ENCODE results near the gene PHLDB2. TPM values are rescaled to one million over a fixed set of nuclear protein-coding genes. Genes with fewer than 3 reads are reported as not detected.

Gene PHLDB2
- total RNA-seq, 5 donors from 2014 or later (not counting 1 experiment from before 2014, with no cell fraction given) = 2.0 to 12.1 (median 3.9) TPM

- H3K4me3 ChIP-seq (ENCODE audit: control insufficient read depth in 1 of 2, extremely low read depth in 1 of 2, low read length in 1 of 2) = no peak overlapping the region
- ATAC-seq (replicated peaks in 1 of 4) (no peak), DNase-seq (no peak)
- H3K36me3 Mint-ChIP-seq = peaks cover 32% of the 10 kb centered on the region
- H3K4me1 ChIP-seq (ENCODE audit: control insufficient read depth in 1 of 2, extremely low read depth in 1 of 2, insufficient read depth in 2 of 2, low read length in 2 of 2) = peaks cover 0 to 13% of the 10 kb centered on the region in 2 experiments
- H3K36me3 ChIP-seq (ENCODE audit: control insufficient read depth in 2 of 2, extremely low read depth in 1 of 2, insufficient read depth in 1 of 2, low read length in 1 of 2) = peaks cover 0 to 36% of the 10 kb centered on the region in 2 donors
- ChIA-PET POLR2A (no interaction called here), CTCF (interaction anchor here (0.6 to 1.3 kb wide), 3 partner anchors 13 to 163 kb away, joined by 3 to 5 read pairs (median 3); no protein-coding TSS in a partner anchor)
- no peaks in the 10 kb centered on the region for H3K27me3 Mint-ChIP-seq
- H3K4me3 Mint-ChIP-seq = no peak overlapping the region
- H3K27me3 ChIP-seq (replicated peaks in 1 of 2; ENCODE audit: control insufficient read depth in 2 of 2, extremely low read depth in 1 of 2, insufficient read depth in 2 of 2, low read length in 1 of 2) = no peaks in the 10 kb centered on the region
- H3K27ac Mint-ChIP-seq = peak overlapping the region; percentile 5 to 59
- WGBS (ENCODE audit: insufficient coverage) = no CpG with 5 or more reads among the region's 3 CpGs
- H3K27ac ChIP-seq (ENCODE audit: low read length) = no peak overlapping the region
- H3K9me3 ChIP-seq = no peaks in the 10 kb centered on the region
- H3K4me1 Mint-ChIP-seq = peaks cover 50 to 56% (median 56%) of the 10 kb centered on the region in 3 donors
- H3K9me3 Mint-ChIP-seq = no peaks in the 10 kb centered on the region
Observed at GRCh38 chr3:111986800-111987199, 127.7 kb downstream of the PHLDB2 start.

DNA sequence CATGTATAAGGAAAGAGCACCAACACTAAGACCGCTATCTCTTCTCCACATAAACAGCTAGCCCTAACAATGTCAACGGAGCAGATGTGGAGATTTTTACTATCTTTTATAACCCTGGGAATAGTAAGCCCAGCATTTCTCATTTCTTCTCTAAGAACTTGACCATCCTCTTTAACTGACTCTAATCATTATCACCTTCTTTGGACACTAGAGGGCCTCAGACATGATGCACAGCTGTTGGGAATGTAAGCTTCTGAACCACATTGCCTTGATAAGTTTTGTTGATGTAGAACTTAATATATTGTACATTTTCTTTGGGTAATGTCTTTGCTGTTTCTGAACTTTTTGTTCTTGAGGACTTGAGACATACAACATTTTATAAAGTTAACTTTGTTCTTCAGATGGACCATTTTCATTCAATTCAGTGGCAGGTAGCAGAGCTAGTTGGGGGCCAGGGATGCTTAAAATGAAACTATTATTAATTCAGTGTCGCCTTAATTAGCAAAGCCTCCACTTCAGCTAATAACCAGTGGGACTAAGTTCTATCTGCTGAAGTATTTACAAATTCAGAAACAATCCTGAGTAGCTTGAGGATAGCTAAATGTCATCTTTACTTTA lies 130.1 kb downstream of the PHLDB2 start:
- CTCF ChIA-PET = interaction anchor here (0.6 to 2.9 kb wide), 26 partner anchors 10 to 1124 kb away, joined by 3 to 44 read pairs (median 4); partner anchors contain the start of genes ABHD10 (in 2 of the 2) and TAGLN3 (in 1 of the 2)
- no peaks in the 10 kb centered on the region for H3K27me3 ChIP-seq (replicated peaks in 1 of 2; ENCODE audit: control insufficient read depth in 2 of 2, extremely low read depth in 1 of 2, insufficient read depth in 2 of 2, low read length in 1 of 2)
- H3K4me1 ChIP-seq (ENCODE audit: control insufficient read depth in 1 of 2, extremely low read depth in 1 of 2, insufficient read depth in 2 of 2, low read length in 2 of 2) = peaks cover 0 to 9% of the 10 kb centered on the region in 2 experiments
- POLR2A ChIA-PET = interaction anchor here in 1 of 2 donors (0.7 to 2.0 kb wide), 2 partner anchors 10 to 14 kb away, joined by 3 to 11 read pairs; partner anchors contain the start of gene ABHD10
- peaks cover 0 to 36% of the 10 kb centered on the region in 2 donors for H3K36me3 ChIP-seq (ENCODE audit: control insufficient read depth in 2 of 2, extremely low read depth in 1 of 2, insufficient read depth in 1 of 2, low read length in 1 of 2)
- H3K4me1 Mint-ChIP-seq = peaks cover 31 to 36% (median 33%) of the 10 kb centered on the region in 3 donors
- ATAC-seq (replicated peaks in 1 of 4) = peak; percentile 57 to 79 (median 72)
- H3K4me3 Mint-ChIP-seq = no peak overlapping the region
- H3K4me3 ChIP-seq (ENCODE audit: control insufficient read depth in 1 of 2, extremely low read depth in 1 of 2, low read length in 1 of 2) = no peak overlapping the region
- no peaks in the 10 kb centered on the region for H3K9me3 Mint-ChIP-seq
- no peak overlapping the region for H3K27ac ChIP-seq (ENCODE audit: low read length)
- WGBS (ENCODE audit: insufficient coverage) = no CpG with 5 or more reads among the region's 3 CpGs
- H3K36me3 Mint-ChIP-seq = peaks cover 45% of the 10 kb centered on the region
- H3K27me3 Mint-ChIP-seq = no peaks in the 10 kb centered on the region
- peak in 1 of 35 experiments; percentile 61 for DNase-seq
- no peaks in the 10 kb centered on the region for H3K9me3 ChIP-seq
- H3K27ac Mint-ChIP-seq = no peak overlapping the region

DNA sequence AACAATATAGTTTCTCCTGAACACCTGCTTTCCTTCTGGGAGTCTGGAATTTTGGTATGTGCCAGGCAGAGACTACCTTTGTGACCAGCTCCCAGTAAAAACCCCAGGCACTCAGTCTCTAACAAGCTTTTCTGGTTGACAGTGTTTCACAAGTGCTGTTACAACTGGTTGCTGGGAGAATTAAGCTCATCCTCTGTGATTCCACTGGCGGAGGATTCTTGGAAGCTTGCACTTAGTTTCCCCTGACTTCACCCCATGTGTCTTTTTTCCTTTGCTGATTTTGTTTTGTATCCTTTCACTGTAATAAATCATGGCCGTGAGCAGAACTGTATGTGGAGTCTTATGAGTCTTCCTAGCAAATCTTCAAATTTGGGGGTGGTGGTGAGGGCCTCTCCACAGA lies 134.0 kb downstream of the PHLDB2 start:
- Mint-ChIP-seq H3K36me3 (peaks cover 29% of the 10 kb centered on the region), H3K4me1 (peaks cover 8 to 9% (median 9%) of the 10 kb centered on the region in 3 donors), H3K27ac (no peak overlapping the region), H3K27me3 (peaks cover 0 to 4% of the 10 kb centered on the region in 2 donors), H3K4me3 (no peak overlapping the region), H3K9me3 (no peaks in the 10 kb centered on the region)
- WGBS (ENCODE audit: insufficient coverage) = no CpG with 5 or more reads among the region's 2 CpGs
- DNase-seq = no peak
- Histone ChIP-seq H3K4me3 (ENCODE audit: control insufficient read depth in 1 of 2, extremely low read depth in 1 of 2, low read length in 1 of 2) (no peak overlapping the region), H3K4me1 (ENCODE audit: control insufficient read depth in 1 of 2, extremely low read depth in 1 of 2, insufficient read depth in 2 of 2, low read length in 2 of 2) (peaks cover 0 to 3% of the 10 kb centered on the region in 2 experiments), H3K36me3 (ENCODE audit: control insufficient read depth in 2 of 2, extremely low read depth in 1 of 2, insufficient read depth in 1 of 2, low read length in 1 of 2) (peaks cover 0 to 23% of the 10 kb centered on the region in 2 donors), H3K9me3 (no peaks in the 10 kb centered on the region), H3K27ac (ENCODE audit: low read length) (no peak overlapping the region), H3K27me3 (replicated peaks in 1 of 2; ENCODE audit: control insufficient read depth in 2 of 2, extremely low read depth in 1 of 2, insufficient read depth in 2 of 2, low read length in 1 of 2) (no peaks in the 10 kb centered on the region)
- ChIA-PET POLR2A (no interaction called here), CTCF (interaction anchor here (0.6 to 1.9 kb wide), 6 partner anchors 20 to 278 kb away, joined by 3 to 10 read pairs (median 3); no protein-coding TSS in a partner anchor)
- ATAC-seq (replicated peaks in 1 of 4) = no peak

- ATAC-seq (replicated peaks in 1 of 4) = peak; percentile 28 to 62 (median 36)
- Histone ChIP-seq H3K36me3 (ENCODE audit: control insufficient read depth in 2 of 2, extremely low read depth in 1 of 2, insufficient read depth in 1 of 2, low read length in 1 of 2) (no peaks in the 10 kb centered on the region), H3K27ac (ENCODE audit: low read length) (no peak within 1 kb of the TSS), H3K27me3 (replicated peaks in 1 of 2; ENCODE audit: control insufficient read depth in 2 of 2, extremely low read depth in 1 of 2, insufficient read depth in 2 of 2, low read length in 1 of 2) (peaks cover 0 to 10% of the 10 kb centered on the region in 2 experiments), H3K4me3 (ENCODE audit: control insufficient read depth in 1 of 2, extremely low read depth in 1 of 2, low read length in 1 of 2) (peak within 1 kb of the TSS in 1 of 2 donors; percentile 80), H3K9me3 (no peaks in the 10 kb centered on the region), H3K4me1 (ENCODE audit: control insufficient read depth in 1 of 2, extremely low read depth in 1 of 2, insufficient read depth in 2 of 2, low read length in 2 of 2) (peaks cover 21 to 29% of the 10 kb centered on the region in 2 experiments)
- peak within 1 kb of the TSS; percentile 69 to 77 (median 72) for H3K4me3 Mint-ChIP-seq
- 39% methylated on average over 14 of the region's 30 CpGs for WGBS (ENCODE audit: insufficient coverage)
- H3K9me3 Mint-ChIP-seq = no peaks in the 10 kb centered on the region
- H3K27ac Mint-ChIP-seq = no peak within 1 kb of the TSS
- peak in 2 of 35 experiments; percentile 0 to 19 for DNase-seq
- ChIA-PET POLR2A (interaction anchor here in 1 of 2 donors (0.5 kb wide), 1 partner anchor 356 kb away, joined by 3 read pairs; no protein-coding TSS in a partner anchor), CTCF (interaction anchor here in 1 of 2 donors (0.5 to 3.2 kb wide), 5 partner anchors 9 to 17 kb away, joined by 3 to 11 read pairs (median 4); no protein-coding TSS in a partner anchor)
- peaks cover 1 to 4% of the 10 kb centered on the region in 2 donors for H3K27me3 Mint-ChIP-seq
- no peaks in the 10 kb centered on the region for H3K36me3 Mint-ChIP-seq
- peaks cover 28 to 35% (median 34%) of the 10 kb centered on the region in 3 donors for H3K4me1 Mint-ChIP-seq
Observed at GRCh38 chr3:111998636-111999483, 139.8 kb downstream of the PHLDB2 start, which contains the start of gene TAGLN3. Gene TAGLN3, plus strand, starts transcription at chr3:111998922. Its CDS starts 501 bp downstream, at chr3:111999423.

- no peaks in the 10 kb centered on the region for H3K9me3 Mint-ChIP-seq
- H3K36me3 ChIP-seq (ENCODE audit: control insufficient read depth in 2 of 2, extremely low read depth in 1 of 2, insufficient read depth in 1 of 2, low read length in 1 of 2) = no peaks in the 10 kb centered on the region
- POLR2A ChIA-PET = interaction anchor here in 1 of 2 donors (0.7 kb wide), 1 partner anchor 635 kb away, joined by 3 read pairs; no protein-coding TSS in a partner anchor
- H3K27ac Mint-ChIP-seq = no peak overlapping the region
- peak overlapping the region in 2 of 3 donors; percentile 69 to 77 for H3K4me3 Mint-ChIP-seq
- no peak for DNase-seq
- no peaks in the 10 kb centered on the region for H3K36me3 Mint-ChIP-seq
- peaks cover 21 to 29% of the 10 kb centered on the region in 2 experiments for H3K4me1 ChIP-seq (ENCODE audit: control insufficient read depth in 1 of 2, extremely low read depth in 1 of 2, insufficient read depth in 2 of 2, low read length in 2 of 2)
- peaks cover 0 to 10% of the 10 kb centered on the region in 2 experiments for H3K27me3 ChIP-seq (replicated peaks in 1 of 2; ENCODE audit: control insufficient read depth in 2 of 2, extremely low read depth in 1 of 2, insufficient read depth in 2 of 2, low read length in 1 of 2)
- no peak overlapping the region for H3K27ac ChIP-seq (ENCODE audit: low read length)
- CTCF ChIA-PET = interaction anchor here (0.6 to 3.2 kb wide), 5 partner anchors 10 to 45 kb away, joined by 3 to 11 read pairs (median 4); no protein-coding TSS in a partner anchor
- H3K27me3 Mint-ChIP-seq = peaks cover 1 to 4% of the 10 kb centered on the region in 2 donors
- no peak for ATAC-seq (replicated peaks in 1 of 4)
- peaks cover 28 to 41% (median 39%) of the 10 kb centered on the region in 3 donors for H3K4me1 Mint-ChIP-seq
- no peaks in the 10 kb centered on the region for H3K9me3 ChIP-seq
- 80% methylated on average over 11 of the region's 19 CpGs for WGBS (ENCODE audit: insufficient coverage)
- peak overlapping the region in 1 of 2 donors; percentile 80 for H3K4me3 ChIP-seq (ENCODE audit: control insufficient read depth in 1 of 2, extremely low read depth in 1 of 2, low read length in 1 of 2)
Observed at GRCh38 chr3:111999484-112000324, 140.6 kb downstream of the PHLDB2 start.
